ENCODE measurements around the gene GKN1. TPM values are rescaled to one million over a fixed set of nuclear protein-coding genes. Genes with fewer than 3 reads are reported as not detected.

GKN1 gene
- total RNA-seq, result not detected in 2 replicates

- no peak for DNase-seq (ENCODE audit: extremely low read depth, low read depth, low spot score)
Measured at GRCh38 chr2:68974251-68974650, at the start of gene GKN1. TSS of gene GKN1 (plus strand) at chr2:68974636. CDS start at chr2:68974678, 42 bp downstream.

- DNase-seq (ENCODE audit: extremely low read depth, low read depth, low spot score), result no peak
Measured at GRCh38 chr2:68925295-68925896, 49.0 kb upstream of the GKN1 start.

- no peak for DNase-seq (ENCODE audit: extremely low read depth, low read depth, low spot score)
Measured at GRCh38 chr2:68926796-68927195, 47.6 kb upstream of the GKN1 start.

GRCh38 chr2:68931149-68931711, 43.2 kb upstream of the GKN1 start:
- DNase-seq (ENCODE audit: extremely low read depth, low read depth, low spot score), result no peak

GRCh38 chr2:68931799-68932198, 42.6 kb upstream of the GKN1 start:
- no peak for DNase-seq (ENCODE audit: extremely low read depth, low read depth, low spot score)

- DNase-seq (ENCODE audit: extremely low read depth, low read depth, low spot score), result no peak
Measured at GRCh38 chr2:68932402-68932801, 42.0 kb upstream of the GKN1 start.

- no peak for DNase-seq (ENCODE audit: extremely low read depth, low read depth, low spot score)
Measured at GRCh38 chr2:68934021-68934420, 40.4 kb upstream of the GKN1 start.

- no peak for DNase-seq (ENCODE audit: extremely low read depth, low read depth, low spot score)
Measured at GRCh38 chr2:68935471-68935870, 39.0 kb upstream of the GKN1 start.

- DNase-seq (ENCODE audit: extremely low read depth, low read depth, low spot score), result no peak
Measured at GRCh38 chr2:68936427-68936826, 38.0 kb upstream of the GKN1 start.

GRCh38 chr2:68936889-68937288, 37.5 kb upstream of the GKN1 start:
- DNase-seq (ENCODE audit: extremely low read depth, low read depth, low spot score), result no peak

GRCh38 chr2:68937346-68938055, 36.9 kb upstream of the GKN1 start:
- no peak for DNase-seq (ENCODE audit: extremely low read depth, low read depth, low spot score)

GRCh38 chr2:68938938-68939337, 35.5 kb upstream of the GKN1 start:
- DNase-seq (ENCODE audit: extremely low read depth, low read depth, low spot score), result no peak

GRCh38 chr2:68939962-68940361, 34.5 kb upstream of the GKN1 start:
- no peak for DNase-seq (ENCODE audit: extremely low read depth, low read depth, low spot score)

- DNase-seq (ENCODE audit: extremely low read depth, low read depth, low spot score), result no peak
Measured at GRCh38 chr2:68940369-68940768, 34.1 kb upstream of the GKN1 start.

GRCh38 chr2:68942827-68943226, 31.6 kb upstream of the GKN1 start:
- no peak for DNase-seq (ENCODE audit: extremely low read depth, low read depth, low spot score)

- peak; percentile 37 for DNase-seq (ENCODE audit: extremely low read depth, low read depth, low spot score)
Measured at GRCh38 chr2:68943581-68944568, 30.6 kb upstream of the GKN1 start.

GRCh38 chr2:68946117-68946516, 28.3 kb upstream of the GKN1 start:
- no peak for DNase-seq (ENCODE audit: extremely low read depth, low read depth, low spot score)

- DNase-seq (ENCODE audit: extremely low read depth, low read depth, low spot score), result no peak
Measured at GRCh38 chr2:68948710-68949109, 25.7 kb upstream of the GKN1 start.

GRCh38 chr2:68951899-68952298, 22.5 kb upstream of the GKN1 start:
- DNase-seq (ENCODE audit: extremely low read depth, low read depth, low spot score), result no peak

- DNase-seq (ENCODE audit: extremely low read depth, low read depth, low spot score), result no peak
Measured at GRCh38 chr2:68952887-68953521, 21.4 kb upstream of the GKN1 start, which contains the start of gene GKN2. TSS of gene GKN2 (minus strand) at chr2:68952893. CDS start at chr2:68952861, 32 bp downstream.

All from glomerular endothelial cell (primary cell).